CD4-positive, alpha-beta T cell treated with Interleukin-15 for 1 hour (primary cell): Measurements from ENCODE around the gene LRRC49.
"Not testable (repeated sequence)": the region's sequence is repeated elsewhere in the genome, so short reads cannot be mapped to it uniquely, and the experiment has no call there.

ENCODE experiments used
- DNase-seq: peaks from one replicate; pipeline ENCODE4 v3.0.0-alpha.2; 2020

LRRC49 gene

DNA sequence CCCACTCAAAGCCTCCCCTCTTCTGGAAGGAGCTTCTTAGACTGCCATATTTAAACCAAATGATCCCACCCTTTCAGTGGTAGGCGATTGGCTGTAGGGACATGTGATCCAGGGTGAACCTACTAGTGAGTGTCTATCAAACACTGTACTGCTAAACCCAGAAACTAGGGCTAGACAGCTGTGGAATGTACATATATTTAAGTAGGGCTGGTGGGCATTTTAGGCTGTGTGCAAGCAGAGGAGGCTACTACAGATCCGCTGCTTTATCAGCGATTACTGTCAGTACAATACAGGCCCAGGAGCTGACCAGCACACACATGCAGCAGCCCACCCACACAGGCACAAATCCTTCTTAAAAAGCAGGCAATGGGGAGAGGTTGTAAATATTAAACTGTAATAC is 23.3 kb upstream of the LRRC49 start:
- no peak for DNase-seq

DNA sequence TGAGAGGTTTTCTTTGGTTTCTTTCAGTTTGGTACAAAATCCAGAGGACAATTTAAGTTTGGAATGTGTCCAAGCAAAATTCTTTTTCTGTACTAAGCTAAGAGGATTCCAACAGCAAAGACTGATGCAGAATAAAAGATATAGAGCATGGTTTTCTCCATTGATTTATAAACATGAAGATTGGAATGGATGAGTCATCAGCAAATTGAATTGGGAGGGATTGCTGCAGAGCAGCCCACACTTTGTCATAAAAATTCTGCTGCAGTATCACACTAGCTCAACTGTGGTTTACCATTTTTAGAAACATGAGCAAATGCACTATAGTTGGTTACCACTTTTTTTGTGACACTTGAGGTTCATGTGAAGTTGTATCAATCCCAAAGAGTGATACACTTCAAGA is 22.6 kb upstream of the LRRC49 start:
- DNase-seq, result no peak

DNA sequence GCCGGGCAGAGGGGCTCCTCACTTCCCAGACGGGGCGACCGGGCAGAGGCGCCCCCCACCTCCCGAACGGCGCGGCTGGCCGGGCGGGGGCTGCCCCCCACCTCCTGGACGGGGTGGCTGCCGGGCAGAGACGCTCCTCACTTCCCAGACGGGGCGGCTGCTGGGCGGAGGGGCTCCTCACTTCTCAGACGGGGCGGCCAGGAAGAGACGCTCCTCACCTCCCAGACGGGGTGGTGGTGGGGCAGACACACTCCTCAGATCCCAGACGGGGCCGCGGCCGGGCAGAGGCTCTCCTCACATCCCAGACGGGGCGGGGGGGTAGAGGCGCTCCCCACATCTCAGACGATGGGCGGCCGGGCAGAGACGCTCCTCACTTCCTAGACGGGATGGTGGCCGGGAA is 21.1 kb upstream of the LRRC49 start:
- not testable (repeated sequence) for DNase-seq

- DNase-seq, result no peak
Measured at GRCh38 chr15:70873232-70874054, 19.2 kb upstream of the LRRC49 start.

DNA sequence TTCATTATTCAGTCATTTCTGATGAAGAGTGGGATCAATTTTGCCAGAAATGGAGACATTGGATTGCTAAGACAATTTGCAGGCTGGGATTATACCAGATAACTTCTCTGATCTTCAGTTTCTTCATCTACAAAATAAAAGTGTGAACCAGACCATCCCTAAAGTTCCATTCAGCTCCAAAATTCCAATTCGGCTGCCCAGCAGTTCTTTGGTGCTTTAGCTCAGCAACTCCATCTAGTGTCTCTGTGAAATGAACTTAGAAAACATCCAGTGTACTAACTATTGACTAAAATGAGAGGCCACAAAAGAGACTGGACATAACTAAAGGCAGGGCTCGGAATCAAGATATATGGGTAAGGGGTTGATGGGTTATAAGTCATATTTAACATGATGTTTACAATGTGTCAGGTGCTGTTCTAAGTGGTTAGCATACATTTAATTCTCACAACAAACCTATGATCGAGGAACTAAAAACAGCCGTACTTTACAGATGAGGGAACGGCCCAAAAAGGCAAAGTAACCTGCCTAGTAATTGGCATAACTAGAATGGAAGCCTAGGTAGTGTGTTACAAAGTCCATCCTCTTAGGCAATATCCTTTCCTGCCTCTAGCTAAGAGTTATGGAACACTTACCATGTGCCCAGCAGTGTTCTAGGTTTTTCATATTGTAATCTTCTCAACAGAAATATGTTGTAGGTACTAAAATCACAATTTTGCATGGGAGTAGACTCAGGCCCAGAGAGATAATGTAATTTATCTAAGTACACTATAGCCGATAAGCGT is 17.4 kb upstream of the LRRC49 start:
- no peak for DNase-seq

GRCh38 chr15:70876011-70876410 is 16.6 kb upstream of the LRRC49 start:
- no peak for DNase-seq

GRCh38 chr15:70876683-70877082 is 15.9 kb upstream of the LRRC49 start:
- no peak for DNase-seq

DNA sequence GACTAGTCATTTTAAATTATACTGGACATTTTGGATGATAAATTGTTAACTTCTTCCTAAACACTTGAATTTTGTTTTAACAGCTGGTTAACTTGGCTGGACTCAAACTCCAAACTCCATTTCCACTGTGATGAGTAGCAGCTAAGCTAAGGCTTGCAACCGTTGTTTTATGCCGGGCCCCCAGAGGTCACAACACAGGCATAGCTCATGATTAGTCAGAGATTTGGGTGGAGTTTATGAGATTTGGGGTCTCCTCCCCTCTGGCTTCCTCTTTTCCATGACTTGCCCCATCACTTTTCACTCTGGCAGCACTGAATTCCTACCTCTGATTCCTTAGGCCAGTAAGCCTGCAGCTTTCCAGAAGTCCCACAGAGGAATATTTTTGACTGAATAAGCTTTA is 13.2 kb upstream of the LRRC49 start:
- DNase-seq, result no peak

GRCh38 chr15:70880781-70881180 is 11.8 kb upstream of the LRRC49 start:
- DNase-seq, result no peak

DNA sequence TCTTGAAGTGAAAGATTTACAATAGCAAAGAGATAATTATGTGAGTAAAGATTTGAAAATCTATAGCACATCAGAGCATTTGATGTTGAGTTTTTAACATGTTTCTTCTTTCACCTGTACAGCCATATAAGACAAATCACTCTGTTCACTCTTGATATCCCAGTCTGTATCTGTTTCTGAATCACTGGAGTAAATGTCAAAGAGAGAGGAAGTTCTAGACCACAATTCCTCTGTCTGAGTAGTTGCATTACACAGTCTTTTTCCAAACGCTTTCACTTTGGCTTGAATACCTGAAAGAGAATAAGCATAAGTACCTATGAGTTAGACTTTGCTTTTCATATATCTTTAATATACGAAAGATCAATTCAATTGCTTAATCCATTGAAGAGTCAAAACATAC is 10.3 kb upstream of the LRRC49 start:
- DNase-seq, result no peak

- DNase-seq, result no peak
Measured at GRCh38 chr15:70892912-70893560, 410 bp downstream of the LRRC49 start.

- DNase-seq, result no peak
Measured at GRCh38 chr15:70902107-70902506, 9.5 kb downstream of the LRRC49 start.

DNA sequence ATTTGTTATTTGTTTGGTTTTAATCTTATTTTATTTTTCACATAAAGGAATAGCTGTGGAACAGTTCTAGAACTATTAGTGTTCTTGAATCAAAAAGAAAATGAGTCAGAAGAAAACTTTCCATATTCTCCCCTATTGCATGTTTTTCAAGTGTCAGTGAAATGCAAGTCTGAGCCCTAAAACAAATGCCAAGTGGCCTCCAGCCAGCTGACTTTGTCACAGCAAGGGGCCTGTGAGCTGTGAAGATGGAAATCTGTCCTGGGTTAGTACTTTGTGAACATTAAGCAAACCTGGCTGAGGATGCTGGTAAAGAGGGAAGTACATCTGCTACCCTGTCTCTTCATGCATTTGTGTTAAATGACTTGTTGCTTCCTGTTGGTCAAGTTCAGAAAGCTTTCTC is 14.2 kb downstream of the LRRC49 start:
- DNase-seq, result no peak

DNA sequence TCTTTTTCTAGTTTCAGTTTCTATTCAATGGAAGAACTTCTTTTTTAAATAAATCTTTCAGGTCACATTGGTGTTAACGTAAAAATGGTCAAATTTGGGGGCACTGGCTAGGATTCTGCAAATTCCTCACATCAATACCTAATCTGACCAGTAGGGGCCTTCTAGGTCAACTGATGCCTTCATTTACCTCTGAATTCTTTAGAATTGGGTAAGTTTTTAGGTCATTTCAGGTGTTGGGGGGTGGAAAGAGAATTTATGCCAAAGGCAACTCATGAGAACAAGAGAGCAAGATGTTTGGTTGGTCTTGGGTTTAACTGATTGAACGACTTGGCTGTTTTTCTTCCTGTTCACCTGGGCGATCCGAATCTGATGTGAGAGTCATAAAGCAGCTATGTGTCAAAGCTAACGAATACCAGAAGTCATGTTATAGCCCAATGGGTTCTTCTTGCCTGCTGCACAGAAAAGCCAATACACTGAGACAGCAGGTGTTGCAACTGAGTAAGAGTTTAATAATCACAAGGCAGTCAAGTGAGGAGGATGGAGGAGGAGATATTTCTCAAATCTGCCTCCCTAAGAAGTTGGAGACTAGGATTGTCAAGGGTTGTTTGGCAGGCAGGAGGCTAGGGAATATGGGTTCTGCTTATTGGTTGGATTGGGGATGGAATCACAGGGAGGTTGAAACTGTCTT is 15.3 kb downstream of the LRRC49 start:
- DNase-seq, result no peak

DNA sequence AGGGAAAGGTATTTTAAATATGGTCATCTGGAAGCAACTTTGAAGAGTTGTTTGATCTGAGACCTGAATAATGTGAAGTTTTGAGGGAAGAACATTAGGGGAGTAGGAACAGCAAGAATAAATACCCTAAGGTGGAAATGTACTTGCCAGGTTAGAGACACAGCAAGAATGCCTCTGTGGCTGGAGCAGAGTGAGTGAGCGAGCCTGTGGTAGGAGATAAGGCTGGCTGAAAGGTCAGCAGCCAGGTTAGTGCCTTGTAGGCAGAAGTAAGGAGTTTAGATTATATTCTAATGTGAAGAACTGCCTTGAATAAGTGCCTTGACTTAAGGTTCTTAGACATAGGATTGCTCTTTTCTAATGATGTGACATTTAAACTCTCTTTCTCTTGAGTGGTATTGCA is 18.3 kb downstream of the LRRC49 start:
- no peak for DNase-seq

DNA sequence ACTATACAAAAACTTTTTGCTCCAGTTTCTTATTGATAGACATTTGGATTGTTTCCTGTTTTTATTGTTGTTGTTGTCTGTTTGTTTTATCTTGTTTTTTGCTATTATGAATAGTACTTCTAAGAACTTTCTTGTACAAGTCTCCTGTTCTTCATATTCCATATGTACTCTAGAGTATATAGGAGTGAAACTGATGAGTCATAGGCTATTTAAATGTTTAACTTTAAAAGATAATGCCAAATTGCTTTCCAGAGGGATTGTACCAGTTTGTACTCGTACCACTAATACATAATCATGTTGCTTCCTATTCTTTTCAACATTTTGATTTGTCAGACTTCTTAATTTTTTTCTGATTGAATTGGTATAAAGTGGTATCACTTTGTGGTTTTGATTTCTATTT is 19.6 kb downstream of the LRRC49 start:
- no peak for DNase-seq

GRCh38 chr15:70916531-70916930 is 23.9 kb downstream of the LRRC49 start:
- no peak for DNase-seq

- no peak for DNase-seq
Measured at GRCh38 chr15:70917955-70918354, 25.3 kb downstream of the LRRC49 start.

DNA sequence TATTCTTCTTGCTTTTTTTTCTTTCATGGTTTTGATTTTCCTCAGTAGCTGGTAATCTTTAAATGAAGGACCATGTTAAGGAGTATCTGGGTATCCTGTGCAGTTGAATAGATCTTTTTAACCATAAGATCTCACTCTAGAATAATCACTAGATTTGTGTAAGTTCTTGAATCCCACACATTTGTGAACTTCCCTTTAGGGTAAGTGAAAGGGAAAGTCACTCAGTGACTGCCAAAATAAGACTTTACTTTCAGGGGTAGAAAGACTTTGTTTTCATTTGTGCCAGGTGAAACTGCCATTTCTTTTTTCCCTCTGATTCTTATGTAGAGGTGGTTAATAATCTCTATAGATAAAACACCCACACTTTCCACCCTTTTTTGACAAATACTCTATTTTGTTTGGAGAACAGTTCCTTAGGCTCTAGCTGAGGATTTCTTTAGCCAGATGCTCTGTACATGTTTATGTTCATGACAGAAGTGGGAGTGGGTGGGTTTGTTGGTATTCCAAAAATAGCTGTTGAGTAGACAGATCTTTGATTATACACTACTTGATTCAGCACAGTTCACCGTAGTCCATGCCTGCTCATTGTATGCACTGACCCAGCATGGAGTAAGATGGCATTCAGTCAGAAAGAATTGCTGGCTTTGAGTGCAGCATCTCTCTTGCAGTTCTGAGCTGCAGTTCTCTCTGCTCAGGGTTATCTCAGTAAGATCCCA is 28.5 kb downstream of the LRRC49 start:
- DNase-seq, result no peak

GRCh38 chr15:70922119-70922518 is 29.5 kb downstream of the LRRC49 start:
- DNase-seq, result no peak

- DNase-seq, result no peak
Measured at GRCh38 chr15:70923311-70924080, 30.9 kb downstream of the LRRC49 start.

GRCh38 chr15:70926914-70927313 is 34.3 kb downstream of the LRRC49 start:
- not testable (repeated sequence) for DNase-seq
